Measurements from ENCODE around the gene C9orf78. TPM values are rescaled to one million over a fixed set of nuclear protein-coding genes. Genes with fewer than 3 reads are reported as not detected.
A peak's percentile ranks its signal among the peaks of the same experiment; 100 is the strongest.

The C9orf78 gene
- total RNA-seq, 2 experiments from 2014 or later = 44.5 to 51.7 TPM

- POLR2A ChIA-PET = interaction anchor here (1.0 to 4.4 kb wide), 2 partner anchors 7 to 41 kb away, joined by 3 to 31 read pairs; partner anchors contain the start of genes C9orf78 and USP20
- peaks cover 22% of the 10 kb centered on the region for H3K4me1 Mint-ChIP-seq (ENCODE audit: low read depth)
- H3K36me3 Mint-ChIP-seq (ENCODE audit: low read depth) = peaks cover 34% of the 10 kb centered on the region
These were observed 40.8 kb upstream of the C9orf78 start for GRCh38 chr9:129875687-129876395.

DNA sequence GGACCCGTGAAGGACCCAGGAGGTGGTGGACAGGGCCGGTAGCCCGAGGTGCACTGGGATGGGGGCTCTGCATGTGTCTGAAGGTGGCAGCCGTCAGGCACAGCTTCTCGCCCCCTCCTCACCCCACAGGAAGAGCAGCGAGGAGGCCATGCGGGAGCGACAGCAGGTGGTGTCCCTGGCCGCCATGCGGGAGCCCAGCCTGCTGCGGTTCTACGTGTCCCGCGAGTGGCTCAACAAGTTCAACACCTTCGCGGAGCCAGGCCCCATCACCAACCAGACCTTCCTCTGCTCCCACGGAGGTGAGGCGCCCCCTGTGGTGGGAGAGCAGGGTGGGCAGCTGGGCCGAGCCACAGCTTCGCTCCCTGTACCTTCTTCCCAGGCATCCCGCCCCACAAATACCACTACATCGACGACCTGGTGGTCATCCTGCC is 40.1 kb upstream of the C9orf78 start:
- ChIA-PET CTCF (interaction anchor here (1.4 kb wide), 1 partner anchor 8 kb away, joined by 3 read pairs; no protein-coding TSS in a partner anchor), POLR2A (interaction anchor here (1.0 kb wide), 2 partner anchors 10 to 40 kb away, joined by 3 to 4 read pairs; partner anchors contain the start of genes C9orf78 and USP20)
- intact Hi-C loops (cut with micrococcal nuclease) = no loop called here
- Mint-ChIP-seq H3K27me3 (no peaks in the 10 kb centered on the region), H3K4me1 (ENCODE audit: low read depth) (peaks cover 28% of the 10 kb centered on the region), H3K9me3 (no peaks in the 10 kb centered on the region), H3K4me3 (no peak overlapping the region), H3K27ac (no peak overlapping the region), H3K36me3 (ENCODE audit: low read depth) (peaks cover 34% of the 10 kb centered on the region)
- DNase-seq = no peak
- TF ChIP-seq, protein P1, sequence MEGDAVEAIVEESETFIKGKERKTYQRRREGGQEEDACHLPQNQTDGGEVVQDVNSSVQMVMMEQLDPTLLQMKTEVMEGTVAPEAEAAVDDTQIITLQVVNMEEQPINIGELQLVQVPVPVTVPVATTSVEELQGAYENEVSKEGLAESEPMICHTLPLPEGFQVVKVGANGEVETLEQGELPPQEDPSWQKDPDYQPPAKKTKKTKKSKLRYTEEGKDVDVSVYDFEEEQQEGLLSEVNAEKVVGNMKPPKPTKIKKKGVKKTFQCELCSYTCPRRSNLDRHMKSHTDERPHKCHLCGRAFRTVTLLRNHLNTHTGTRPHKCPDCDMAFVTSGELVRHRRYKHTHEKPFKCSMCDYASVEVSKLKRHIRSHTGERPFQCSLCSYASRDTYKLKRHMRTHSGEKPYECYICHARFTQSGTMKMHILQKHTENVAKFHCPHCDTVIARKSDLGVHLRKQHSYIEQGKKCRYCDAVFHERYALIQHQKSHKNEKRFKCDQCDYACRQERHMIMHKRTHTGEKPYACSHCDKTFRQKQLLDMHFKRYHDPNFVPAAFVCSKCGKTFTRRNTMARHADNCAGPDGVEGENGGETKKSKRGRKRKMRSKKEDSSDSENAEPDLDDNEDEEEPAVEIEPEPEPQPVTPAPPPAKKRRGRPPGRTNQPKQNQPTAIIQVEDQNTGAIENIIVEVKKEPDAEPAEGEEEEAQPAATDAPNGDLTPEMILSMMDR (IDR thresholded peaks at IDR 0.05) = peak; percentile 32
- no peak for ATAC-seq

More at GRCh38 chr9:129875687-129876395, 40.8 kb upstream of the C9orf78 start:
- intact Hi-C loops (cut with micrococcal nuclease) = no loop called here
- no peak overlapping the region for H3K4me3 Mint-ChIP-seq
- TF ChIP-seq, protein P1 (IDR thresholded peaks at IDR 0.05) = no peak
- CTCF ChIA-PET = interaction anchor here (1.1 to 1.4 kb wide), 2 partner anchors 8 to 11 kb away, joined by 3 read pairs; no protein-coding TSS in a partner anchor
- no peaks in the 10 kb centered on the region for H3K9me3 Mint-ChIP-seq
- ATAC-seq = no peak
- H3K27me3 Mint-ChIP-seq = no peaks in the 10 kb centered on the region
- H3K27ac Mint-ChIP-seq = no peak overlapping the region
- DNase-seq = no peak

DNA sequence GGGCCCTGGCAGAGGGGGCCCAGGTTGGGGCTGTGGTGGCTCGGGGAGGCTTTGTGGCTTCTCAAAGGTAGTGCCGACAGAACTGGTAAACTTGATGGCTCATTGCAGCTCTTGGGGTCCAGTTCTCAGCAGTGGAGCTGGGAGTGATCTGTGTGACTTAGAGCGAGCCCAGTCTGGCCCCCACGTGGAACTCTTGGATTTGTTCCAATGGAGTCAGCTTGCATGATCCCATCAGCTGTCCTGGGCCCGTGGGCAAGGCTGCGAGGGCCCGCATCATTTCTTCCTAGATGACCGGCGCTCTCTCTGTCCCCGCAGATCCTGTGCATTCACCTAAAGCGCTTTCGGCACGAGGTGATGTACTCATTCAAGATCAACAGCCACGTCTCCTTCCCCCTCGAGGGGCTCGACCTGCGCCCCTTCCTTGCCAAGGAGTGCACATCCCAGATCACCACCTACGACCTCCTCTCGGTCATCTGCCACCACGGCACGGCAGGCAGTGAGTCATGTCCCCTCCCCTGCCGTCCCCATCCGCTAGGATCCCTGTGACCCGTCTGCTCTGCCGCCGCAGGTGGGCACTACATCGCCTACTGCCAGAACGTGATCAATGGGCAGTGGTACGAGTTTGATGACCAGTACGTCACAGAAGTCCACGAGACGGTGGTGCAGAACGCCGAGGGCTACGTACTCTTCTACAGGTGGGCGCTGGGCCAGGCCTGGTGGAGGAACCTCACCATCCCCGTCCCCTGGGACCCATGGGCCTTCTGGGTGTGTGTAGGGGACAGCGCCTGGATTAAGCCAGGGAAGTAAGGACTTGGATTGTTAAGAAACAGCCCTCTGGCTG is 39.4 kb upstream of the C9orf78 start:
- POLR2A ChIA-PET = interaction anchor here (1.0 kb wide), 1 partner anchor 10 kb away, joined by 4 read pairs; no protein-coding TSS in a partner anchor
- no peak for DNase-seq
- Mint-ChIP-seq H3K27me3 (no peaks in the 10 kb centered on the region), H3K27ac (peak overlapping the region; percentile 11), H3K4me3 (no peak overlapping the region), H3K9me3 (no peaks in the 10 kb centered on the region), H3K36me3 (ENCODE audit: low read depth) (peaks cover 39% of the 10 kb centered on the region), H3K4me1 (ENCODE audit: low read depth) (peaks cover 35% of the 10 kb centered on the region)
- TF ChIP-seq, protein P1 (IDR thresholded peaks at IDR 0.05) = no peak
- CTCF ChIA-PET = interaction anchor here (1.1 kb wide), 1 partner anchor 232 kb away, joined by 5 read pairs; no protein-coding TSS in a partner anchor
- ATAC-seq = no peak
- intact Hi-C loops (cut with micrococcal nuclease) = no loop called here

GRCh38 chr9:129873563-129874190 is 38.6 kb upstream of the C9orf78 start:
- ATAC-seq (no peak), DNase-seq (no peak)
- H3K4me1 Mint-ChIP-seq (ENCODE audit: low read depth) = peaks cover 41% of the 10 kb centered on the region
- H3K27ac Mint-ChIP-seq = no peak overlapping the region
- TF ChIP-seq, protein P1 (IDR thresholded peaks at IDR 0.05) = no peak
- peaks cover 42% of the 10 kb centered on the region for H3K36me3 Mint-ChIP-seq (ENCODE audit: low read depth)
- no peaks in the 10 kb centered on the region for H3K9me3 Mint-ChIP-seq
- POLR2A ChIA-PET = interaction anchor here (1.2 kb wide), 1 partner anchor 9 kb away, joined by 4 read pairs; no protein-coding TSS in a partner anchor
- intact Hi-C loops (cut with micrococcal nuclease) = no loop called here
- no peak overlapping the region for H3K4me3 Mint-ChIP-seq
- CTCF ChIA-PET = interaction anchor here (1.1 kb wide), 1 partner anchor 233 kb away, joined by 5 read pairs; no protein-coding TSS in a partner anchor
- H3K27me3 Mint-ChIP-seq = no peaks in the 10 kb centered on the region
